Measurements from ENCODE around the gene ADH1A.

GRCh38 chr4:99282731-99283130 lies 8.1 kb downstream of the ADH1A start:
- TF ChIP-seq POLR2A (IDR thresholded peaks at IDR 0.05; ENCODE audit: low read length), result no peak
- TF ChIP-seq GATA1 (IDR thresholded peaks at IDR 0.05; ENCODE audit: low read depth, low read length), result no peak

Data from erythroblast (primary cell).